HG02610 (cell line): ENCODE measurements around the gene GRIN2D.
A peak's percentile ranks its signal among the peaks of the same experiment; 100 is the strongest.
"Not testable (repeated sequence)": the region's sequence is repeated elsewhere in the genome, so short reads cannot be mapped to it uniquely, and the experiment has no call there.

Source experiments
- ATAC-seq: cut with Tn5 transposase; IDR thresholded peaks from one replicate; pipeline ENCODE4 v1.9.1; 2021; ENCODE audit warnings: mild to moderate bottlenecking, moderate library complexity; ENCODE audit not compliant: unreplicated experiment

Gene GRIN2D

GRCh38 chr19:48371367-48371766 is 22.1 kb upstream of the GRIN2D start:
- ATAC-seq: no peak

GRCh38 chr19:48371771-48372170 is 21.7 kb upstream of the GRIN2D start:
- not testable (repeated sequence) for ATAC-seq

- no peak for ATAC-seq
These were observed 20.6 kb upstream of the GRIN2D start for GRCh38 chr19:48372904-48373303.

GRCh38 chr19:48373567-48373966 is 19.9 kb upstream of the GRIN2D start:
- ATAC-seq: no peak

- ATAC-seq: no peak
These were observed 15.3 kb upstream of the GRIN2D start for GRCh38 chr19:48378194-48378570.

- no peak for ATAC-seq
These were observed 14.4 kb upstream of the GRIN2D start for GRCh38 chr19:48379058-48379457.

- no peak for ATAC-seq
These were observed 12.1 kb upstream of the GRIN2D start for GRCh38 chr19:48381178-48381950.

GRCh38 chr19:48382286-48382685 is 11.2 kb upstream of the GRIN2D start:
- ATAC-seq: no peak

GRCh38 chr19:48385461-48386087 is 7.9 kb upstream of the GRIN2D start:
- ATAC-seq: no peak

GRCh38 chr19:48386981-48387380 is 6.5 kb upstream of the GRIN2D start:
- ATAC-seq: no peak

GRCh38 chr19:48390188-48391099 is 3.0 kb upstream of the GRIN2D start:
- ATAC-seq: no peak

- peak; percentile 81 for ATAC-seq
These were observed 2.1 kb upstream of the GRIN2D start, which contains the start of gene KDELR1 for GRCh38 chr19:48391100-48392005. Gene KDELR1, minus strand, starts transcription at chr19:48391551. Its CDS starts 193 bp downstream, at chr19:48391358.

GRCh38 chr19:48392006-48392344 is 1.5 kb upstream of the GRIN2D start:
- ATAC-seq: not testable (repeated sequence)

GRCh38 chr19:48392860-48393558 is 459 bp upstream of the GRIN2D start:
- no peak for ATAC-seq

- no peak for ATAC-seq
These were observed 1.1 kb downstream of the GRIN2D start for GRCh38 chr19:48394331-48395169.

GRCh38 chr19:48395170-48395455 is 1.6 kb downstream of the GRIN2D start:
- ATAC-seq: no peak

GRCh38 chr19:48395499-48395898 is 2.0 kb downstream of the GRIN2D start:
- ATAC-seq: no peak

- no peak for ATAC-seq
These were observed 2.8 kb downstream of the GRIN2D start for GRCh38 chr19:48396016-48396823.
